ENCODE results near the gene PPM1E.

DNA sequence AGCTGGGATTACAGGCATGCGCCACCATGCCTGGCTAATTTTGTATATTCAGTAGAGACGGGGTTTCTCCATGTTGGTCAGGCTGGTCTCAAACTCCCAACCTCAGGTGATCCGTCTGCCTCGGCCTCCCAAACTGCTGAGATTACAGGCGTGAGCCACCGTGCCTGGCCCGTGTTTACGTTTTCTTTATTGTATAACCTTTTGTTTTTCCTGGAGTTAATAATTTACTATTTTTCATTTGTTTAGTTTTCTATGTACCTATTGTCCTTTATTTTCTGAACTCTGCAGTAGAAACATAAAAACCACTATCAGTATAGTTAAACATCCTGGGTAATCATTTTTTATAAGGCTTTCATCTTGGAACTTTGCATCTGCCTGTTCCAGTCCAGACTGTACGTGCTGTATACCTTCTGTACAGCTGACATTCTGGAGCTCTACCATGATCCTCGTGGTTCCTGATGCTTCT is 73.6 kb downstream of the PPM1E start:
- TF ChIP-seq, protein P1, sequence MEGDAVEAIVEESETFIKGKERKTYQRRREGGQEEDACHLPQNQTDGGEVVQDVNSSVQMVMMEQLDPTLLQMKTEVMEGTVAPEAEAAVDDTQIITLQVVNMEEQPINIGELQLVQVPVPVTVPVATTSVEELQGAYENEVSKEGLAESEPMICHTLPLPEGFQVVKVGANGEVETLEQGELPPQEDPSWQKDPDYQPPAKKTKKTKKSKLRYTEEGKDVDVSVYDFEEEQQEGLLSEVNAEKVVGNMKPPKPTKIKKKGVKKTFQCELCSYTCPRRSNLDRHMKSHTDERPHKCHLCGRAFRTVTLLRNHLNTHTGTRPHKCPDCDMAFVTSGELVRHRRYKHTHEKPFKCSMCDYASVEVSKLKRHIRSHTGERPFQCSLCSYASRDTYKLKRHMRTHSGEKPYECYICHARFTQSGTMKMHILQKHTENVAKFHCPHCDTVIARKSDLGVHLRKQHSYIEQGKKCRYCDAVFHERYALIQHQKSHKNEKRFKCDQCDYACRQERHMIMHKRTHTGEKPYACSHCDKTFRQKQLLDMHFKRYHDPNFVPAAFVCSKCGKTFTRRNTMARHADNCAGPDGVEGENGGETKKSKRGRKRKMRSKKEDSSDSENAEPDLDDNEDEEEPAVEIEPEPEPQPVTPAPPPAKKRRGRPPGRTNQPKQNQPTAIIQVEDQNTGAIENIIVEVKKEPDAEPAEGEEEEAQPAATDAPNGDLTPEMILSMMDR (IDR thresholded peaks at IDR 0.05; ENCODE audit: poor library complexity), result no peak
- no peak for TF ChIP-seq EZH2 (IDR thresholded peaks at IDR 0.05; ENCODE audit: borderline replicate concordance)
